Smooth muscle cell (in vitro differentiated cells): Measurements from ENCODE around the gene RPL27. TPM values are rescaled to one million over a fixed set of nuclear protein-coding genes. Genes with fewer than 3 reads are reported as not detected.

Experiments
- DNase-seq: peaks from one replicate; lab custom pipeline; 2025; ENCODE audit not compliant: unreplicated experiment; lab: John Stamatoyannopoulos, UW
- H2AFZ ChIP-seq: fragments of 200-600 bp; sonication (generic); 2 replicates; pipeline ENCODE4 v1.6.0; 2016; ENCODE audit warnings: antibody characterized with exemption, low read depth, mild to moderate bottlenecking
- H3F3A ChIP-seq: fragments of 200-600 bp; sonication (generic); 2 replicates; pipeline ENCODE4 v1.6.0; 2017; ENCODE audit warnings: antibody characterized with exemption, low read depth
- H3K27ac ChIP-seq: fragments of 200-600 bp; sonication (generic); 2 replicates; pipeline ENCODE4 v1.5.1; 2016; ENCODE audit warnings: low read depth, mild to moderate bottlenecking
- H3K27me3 ChIP-seq: fragments of 200-600 bp; sonication (generic); 2 replicates; pipeline ENCODE4 v1.6.1; 2016; ENCODE audit warnings: low read depth, mild to moderate bottlenecking
- H3K36me3 ChIP-seq: fragments of 200-600 bp; sonication (generic); 2 replicates; pipeline ENCODE4 v1.5.1; 2016; ENCODE audit warnings: low read depth
- H3K4me1 ChIP-seq: fragments of 200-600 bp; sonication (generic); 2 replicates; pipeline ENCODE4 v1.5.1; 2016; ENCODE audit warnings: low read depth
- H3K4me2 ChIP-seq: fragments of 200-600 bp; sonication (generic); 2 replicates; pipeline ENCODE4 v1.6.0; 2016; ENCODE audit warnings: mild to moderate bottlenecking
- H3K4me3 ChIP-seq: fragments of 200-600 bp; sonication (generic); 2 replicates; pipeline ENCODE4 v1.5.1; 2016; ENCODE audit warnings: mild to moderate bottlenecking
- H3K79me2 ChIP-seq: fragments of 200-600 bp; sonication (generic); 2 replicates; pipeline ENCODE4 v1.6.0; 2016; ENCODE audit warnings: low read depth, mild to moderate bottlenecking
- H3K9ac ChIP-seq: fragments of 200-600 bp; sonication (generic); 2 replicates; pipeline ENCODE4 v1.6.0; 2016; ENCODE audit warnings: low read depth
- H3K9me3 ChIP-seq: fragments of 200-600 bp; sonication (generic); replicated peaks from 2 replicates; pipeline ENCODE4 v1.5.1; 2016; ENCODE audit warnings: low read depth
- H4K20me1 ChIP-seq: fragments of 200-600 bp; sonication (generic); 2 replicates; pipeline ENCODE4 v1.6.0; 2016; ENCODE audit warnings: low read depth
- WGBS: methylation state at CpG from one replicate; pipeline ENCODE4 v1.1.7; 2016; ENCODE audit warnings: low lambda C conversion rate; 5-methylcytosine and 5-hydroxymethylcytosine counted together
- polyA plus RNA-seq: library from polyadenylated mRNA; unstranded; fragments of >200 nt; fragmentation: Nextera tagmentation; extraction: Ambion mirVana; gene quantifications from 2 replicates; pipeline ENCODE4 v1.2.1, GENCODE V29; 2016
- total RNA-seq: library from RNA; depleted of rRNA; stranded (reverse); fragments of >200 nt; gene quantifications from 2 replicates; pipeline ENCODE4 v1.2.3, GENCODE V29; 2014
- TF ChIP-seq, protein P1 (sequence below): fragments of 200-600 bp; sonication (generic); IDR thresholded peaks from 2 replicates; pipeline ENCODE4 v1.5.1; 2017; ENCODE audit warnings: borderline replicate concordance, mild to moderate bottlenecking, antibody characterized with exemption; ENCODE audit not compliant: insufficient read depth, poor library complexity, severe bottlenecking

The RPL27 gene
- total and polyA plus RNA-seq, 2 experiments from 2014 or later, result 963 to 2,084 TPM

- Histone ChIP-seq H3K4me3 (peak within 1 kb of the TSS; percentile 99), H3K27ac (peak within 1 kb of the TSS; percentile 92), H2AFZ (peak within 1 kb of the TSS; percentile 45), H3K27me3 (no peaks in the 10 kb centered on the region), H3F3A (peaks cover 8% of the 10 kb centered on the region), H3K36me3 (no peaks in the 10 kb centered on the region), H3K4me2 (peak within 1 kb of the TSS; percentile 100), H3K4me1 (peaks cover 6% of the 10 kb centered on the region), H3K9me3 (no peaks in the 10 kb centered on the region), H3K9ac (peak within 1 kb of the TSS; percentile 96), H4K20me1 (peaks cover 32% of the 10 kb centered on the region), H3K79me2 (peaks cover 29% of the 10 kb centered on the region)
- TF ChIP-seq, protein P1, sequence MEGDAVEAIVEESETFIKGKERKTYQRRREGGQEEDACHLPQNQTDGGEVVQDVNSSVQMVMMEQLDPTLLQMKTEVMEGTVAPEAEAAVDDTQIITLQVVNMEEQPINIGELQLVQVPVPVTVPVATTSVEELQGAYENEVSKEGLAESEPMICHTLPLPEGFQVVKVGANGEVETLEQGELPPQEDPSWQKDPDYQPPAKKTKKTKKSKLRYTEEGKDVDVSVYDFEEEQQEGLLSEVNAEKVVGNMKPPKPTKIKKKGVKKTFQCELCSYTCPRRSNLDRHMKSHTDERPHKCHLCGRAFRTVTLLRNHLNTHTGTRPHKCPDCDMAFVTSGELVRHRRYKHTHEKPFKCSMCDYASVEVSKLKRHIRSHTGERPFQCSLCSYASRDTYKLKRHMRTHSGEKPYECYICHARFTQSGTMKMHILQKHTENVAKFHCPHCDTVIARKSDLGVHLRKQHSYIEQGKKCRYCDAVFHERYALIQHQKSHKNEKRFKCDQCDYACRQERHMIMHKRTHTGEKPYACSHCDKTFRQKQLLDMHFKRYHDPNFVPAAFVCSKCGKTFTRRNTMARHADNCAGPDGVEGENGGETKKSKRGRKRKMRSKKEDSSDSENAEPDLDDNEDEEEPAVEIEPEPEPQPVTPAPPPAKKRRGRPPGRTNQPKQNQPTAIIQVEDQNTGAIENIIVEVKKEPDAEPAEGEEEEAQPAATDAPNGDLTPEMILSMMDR, result no peak
- WGBS, result 2% methylated on average over 73 of the region's 80 CpGs
- DNase-seq, result peak; percentile 50
Observed at GRCh38 chr17:43021741-43022512, 23.7 kb downstream of the RPL27 start, which contains the start of gene VAT1. Gene VAT1 (minus strand): TSS chr17:43022385. CDS start chr17:43022322, 63 bp downstream.

DNA sequence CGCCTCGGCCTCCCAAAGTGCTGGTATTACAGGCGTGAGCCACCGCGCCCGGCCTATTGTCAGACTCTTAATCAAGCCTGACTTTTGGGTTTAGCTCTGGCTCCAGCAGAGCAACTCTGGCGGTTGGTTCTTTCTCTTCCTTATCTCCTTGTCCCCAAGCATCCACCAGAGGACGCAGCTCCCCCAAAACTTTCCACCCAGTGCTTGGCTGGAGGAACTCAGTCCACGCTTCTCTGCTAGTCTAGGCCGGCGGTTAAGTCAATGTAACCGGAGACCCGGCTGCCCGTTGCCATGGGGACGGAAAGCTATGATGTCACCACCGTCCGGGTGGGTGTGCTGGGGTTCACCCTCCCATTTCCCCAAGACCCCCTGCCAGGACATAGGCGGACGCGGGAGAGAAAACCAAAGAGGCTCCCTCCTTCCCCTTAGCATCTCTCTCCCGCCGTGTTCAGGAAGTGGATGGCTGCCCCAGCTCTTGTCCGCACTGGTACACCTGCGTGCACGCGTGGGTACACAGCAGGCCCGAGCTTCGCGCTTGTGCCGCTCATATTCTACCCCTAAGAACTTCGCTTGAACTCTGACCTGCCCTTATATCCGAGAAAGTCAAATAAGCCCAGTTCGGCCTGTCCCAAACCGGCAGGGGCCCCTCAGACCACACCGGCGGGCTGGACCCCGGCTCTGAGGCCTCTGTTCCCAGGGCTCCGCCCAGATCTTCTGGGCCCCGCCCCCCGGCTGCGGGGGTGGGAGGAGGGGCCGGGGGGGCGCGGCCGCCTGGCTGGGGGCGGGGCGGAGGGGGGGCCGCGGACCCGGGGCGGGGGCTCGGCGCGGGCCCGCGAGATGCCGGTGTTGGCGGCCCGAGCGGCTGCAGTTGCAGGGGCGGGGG, 26.4 kb downstream of the RPL27 start, which contains the start of gene RND2:
Gene RND2 (plus strand): TSS at position 825 of the 883 bp plus-strand sequence. CDS start 117 bp downstream, outside the sequence.
- H2AFZ ChIP-seq, result peak within 1 kb of the TSS; percentile 92

GRCh38 chr17:43025290-43025657, 27.1 kb downstream of the RPL27 start:
- peak overlapping the region; percentile 67 for H3K4me3 ChIP-seq
- H3K79me2 ChIP-seq, result peaks cover 15% of the 10 kb centered on the region
- no peak overlapping the region for H3K27ac ChIP-seq
- H3K4me2 ChIP-seq, result peak overlapping the region; percentile 98
- no peaks in the 10 kb centered on the region for H3K36me3 ChIP-seq
- H3K9me3 ChIP-seq, result no peaks in the 10 kb centered on the region
- H3F3A ChIP-seq, result peaks cover 5% of the 10 kb centered on the region
- peaks cover 3% of the 10 kb centered on the region for H4K20me1 ChIP-seq
- no peaks in the 10 kb centered on the region for H3K27me3 ChIP-seq
- no peak overlapping the region for H2AFZ ChIP-seq
- no CpG with 5 or more reads among the region's 27 CpGs for WGBS
- peaks cover 3% of the 10 kb centered on the region for H3K4me1 ChIP-seq
- TF ChIP-seq, protein P1, result no peak
- DNase-seq, result no peak
- H3K9ac ChIP-seq, result no peak overlapping the region

More for the DNA sequence above, 26.4 kb downstream of the RPL27 start, which contains the start of gene RND2:
- DNase-seq, result peak; percentile 78
- Histone ChIP-seq H3K4me3 (peak within 1 kb of the TSS; percentile 67), H3K4me2 (peak within 1 kb of the TSS; percentile 98), H3F3A (peaks cover 8% of the 10 kb centered on the region), H3K4me1 (peaks cover 6% of the 10 kb centered on the region), H3K9me3 (no peaks in the 10 kb centered on the region), H3K27ac (peak within 1 kb of the TSS; percentile 67), H3K27me3 (no peaks in the 10 kb centered on the region), H4K20me1 (peaks cover 9% of the 10 kb centered on the region), H3K36me3 (no peaks in the 10 kb centered on the region), H3K9ac (peak within 1 kb of the TSS; percentile 82), H3K79me2 (peaks cover 21% of the 10 kb centered on the region)
- WGBS, result 1% methylated on average over 44 of the region's 61 CpGs
- TF ChIP-seq, protein P1, result peak; percentile 55
